ENCODE results near the gene IFI16. TPM values are rescaled to one million over a fixed set of nuclear protein-coding genes. Genes with fewer than 3 reads are reported as not detected.

Gene IFI16
- total and polyA plus RNA-seq, 4 donors = 36.6 to 174 (median 110) TPM

GRCh38 chr1:158983235-158983634, 26.5 kb upstream of the IFI16 start:
- WGBS, 2 donors = 72 to 82% methylated on average over 2 of the region's 2 CpGs
- Histone ChIP-seq H3K27ac (ENCODE audit: low read depth in 1 of 2, low read length in 2 of 2) (no peak overlapping the region), H3K4me1 (ENCODE audit: control insufficient read depth in 1 of 2, insufficient read depth in 2 of 2, low read length in 2 of 2) (no peaks in the 10 kb centered on the region), H3K36me3 (ENCODE audit: control insufficient read depth in 1 of 2, insufficient read depth in 2 of 2, low read length in 1 of 2) (peaks cover 0 to 2% of the 10 kb centered on the region in 2 donors), H3K27me3 (ENCODE audit: control insufficient read depth in 1 of 2, insufficient read depth in 2 of 2, low read length in 1 of 2) (no peaks in the 10 kb centered on the region), H3K9me3 (ENCODE audit: control insufficient read depth, low read length) (peaks cover 2% of the 10 kb centered on the region), H3K4me3 (ENCODE audit: low read length in 2 of 2) (no peak overlapping the region)
- DNase-seq (no peak), ATAC-seq (ENCODE audit: low FRiP score) (no peak)
- intact Hi-C loops (cut with DNase I) = no loop called here

- ATAC-seq (ENCODE audit: low FRiP score) (no peak), DNase-seq (no peak)
- Histone ChIP-seq H3K27me3 (ENCODE audit: control insufficient read depth in 1 of 2, insufficient read depth in 2 of 2, low read length in 1 of 2) (no peaks in the 10 kb centered on the region), H3K4me3 (ENCODE audit: low read length in 2 of 2) (no peak overlapping the region), H3K4me1 (ENCODE audit: control insufficient read depth in 1 of 2, insufficient read depth in 2 of 2, low read length in 2 of 2) (no peaks in the 10 kb centered on the region), H3K27ac (ENCODE audit: low read depth in 1 of 2, low read length in 2 of 2) (no peak overlapping the region), H3K36me3 (ENCODE audit: control insufficient read depth in 1 of 2, insufficient read depth in 2 of 2, low read length in 1 of 2) (peaks cover 0 to 2% of the 10 kb centered on the region in 2 donors), H3K9me3 (ENCODE audit: control insufficient read depth, low read length) (peaks cover 2% of the 10 kb centered on the region)
- intact Hi-C loops (cut with DNase I) = no loop called here
Observed at GRCh38 chr1:158984386-158984785, 25.3 kb upstream of the IFI16 start.

- 48 to 68% methylated on average over 1 of the region's 1 CpG for WGBS, 2 donors
- no peaks in the 10 kb centered on the region for H3K27me3 ChIP-seq (ENCODE audit: control insufficient read depth in 1 of 2, insufficient read depth in 2 of 2, low read length in 1 of 2)
Observed at GRCh38 chr1:158989424-158989823, 20.3 kb upstream of the IFI16 start.

GRCh38 chr1:158992787-158993312, 16.9 kb upstream of the IFI16 start:
- no peaks in the 10 kb centered on the region for H3K4me1 ChIP-seq (ENCODE audit: control insufficient read depth in 1 of 2, insufficient read depth in 2 of 2, low read length in 2 of 2)
- H3K9me3 ChIP-seq (ENCODE audit: control insufficient read depth, low read length) = no peaks in the 10 kb centered on the region
- DNase-seq (no peak), ATAC-seq (ENCODE audit: low FRiP score) (no peak)
- WGBS, 2 donors = 86 to 93% methylated on average over 4 of the region's 4 CpGs
- intact Hi-C loops (cut with DNase I) = loop anchor here in 1 of 2 donors (10.0 kb wide), 1 partner anchor 788 kb away; no protein-coding TSS in a partner anchor
- no peak overlapping the region for H3K27ac ChIP-seq (ENCODE audit: low read depth in 1 of 2, low read length in 2 of 2)
- no peaks in the 10 kb centered on the region for H3K27me3 ChIP-seq (ENCODE audit: control insufficient read depth in 1 of 2, insufficient read depth in 2 of 2, low read length in 1 of 2)
- H3K36me3 ChIP-seq (ENCODE audit: control insufficient read depth in 1 of 2, insufficient read depth in 2 of 2, low read length in 1 of 2) = no peaks in the 10 kb centered on the region
- no peak overlapping the region for H3K4me3 ChIP-seq (ENCODE audit: low read length in 2 of 2)

More at GRCh38 chr1:158989424-158989823, 20.3 kb upstream of the IFI16 start:
- intact Hi-C loops (cut with DNase I) = no loop called here
- Histone ChIP-seq H3K9me3 (ENCODE audit: control insufficient read depth, low read length) (peaks cover 2% of the 10 kb centered on the region), H3K36me3 (ENCODE audit: control insufficient read depth in 1 of 2, insufficient read depth in 2 of 2, low read length in 1 of 2) (peaks cover 0 to 2% of the 10 kb centered on the region in 2 donors), H3K27ac (ENCODE audit: low read depth in 1 of 2, low read length in 2 of 2) (no peak overlapping the region), H3K4me3 (ENCODE audit: low read length in 2 of 2) (no peak overlapping the region), H3K4me1 (ENCODE audit: control insufficient read depth in 1 of 2, insufficient read depth in 2 of 2, low read length in 2 of 2) (no peaks in the 10 kb centered on the region)
- ATAC-seq (ENCODE audit: low FRiP score) (no peak), DNase-seq (no peak)

GRCh38 chr1:158996998-158997397, 12.7 kb upstream of the IFI16 start:
- WGBS, 2 donors = 72 to 74% methylated on average over 5 of the region's 5 CpGs
- DNase-seq = no peak
- Histone ChIP-seq H3K27ac (ENCODE audit: low read depth in 1 of 2, low read length in 2 of 2) (no peak overlapping the region), H3K27me3 (ENCODE audit: control insufficient read depth in 1 of 2, insufficient read depth in 2 of 2, low read length in 1 of 2) (no peaks in the 10 kb centered on the region), H3K4me1 (ENCODE audit: control insufficient read depth in 1 of 2, insufficient read depth in 2 of 2, low read length in 2 of 2) (no peaks in the 10 kb centered on the region), H3K36me3 (ENCODE audit: control insufficient read depth in 1 of 2, insufficient read depth in 2 of 2, low read length in 1 of 2) (no peaks in the 10 kb centered on the region), H3K4me3 (ENCODE audit: low read length in 2 of 2) (no peak overlapping the region), H3K9me3 (ENCODE audit: control insufficient read depth, low read length) (no peaks in the 10 kb centered on the region)
- no peak for ATAC-seq (ENCODE audit: low FRiP score)
- intact Hi-C loops (cut with DNase I) = loop anchor here (5.0 to 10.0 kb wide), 2 partner anchors 792 to 795 kb away; no protein-coding TSS in a partner anchor

- no peaks in the 10 kb centered on the region for H3K36me3 ChIP-seq (ENCODE audit: control insufficient read depth in 1 of 2, insufficient read depth in 2 of 2, low read length in 1 of 2)
- ATAC-seq (ENCODE audit: low FRiP score) (peak; percentile 3), DNase-seq (no peak)
- peak overlapping the region; percentile 49 to 94 for H3K4me3 ChIP-seq (ENCODE audit: low read length in 2 of 2)
- no peaks in the 10 kb centered on the region for H3K9me3 ChIP-seq (ENCODE audit: control insufficient read depth, low read length)
- H3K27ac ChIP-seq (ENCODE audit: low read depth in 1 of 2, low read length in 2 of 2) = no peak overlapping the region
- no peaks in the 10 kb centered on the region for H3K27me3 ChIP-seq (ENCODE audit: control insufficient read depth in 1 of 2, insufficient read depth in 2 of 2, low read length in 1 of 2)
- intact Hi-C loops (cut with DNase I) = loop anchor here (5.0 to 10.0 kb wide), 2 partner anchors 793 to 796 kb away; no protein-coding TSS in a partner anchor
- 37 to 38% methylated on average over 6 of the region's 6 CpGs for WGBS, 2 donors
- H3K4me1 ChIP-seq (ENCODE audit: control insufficient read depth in 1 of 2, insufficient read depth in 2 of 2, low read length in 2 of 2) = no peaks in the 10 kb centered on the region
Observed at GRCh38 chr1:158998037-158998780, 11.5 kb upstream of the IFI16 start.

- DNase-seq (peak; percentile 79 to 82), ATAC-seq (ENCODE audit: low FRiP score) (peak; percentile 81)
- Histone ChIP-seq H3K4me3 (ENCODE audit: low read length in 2 of 2) (peak overlapping the region; percentile 49 to 94), H3K9me3 (ENCODE audit: control insufficient read depth, low read length) (no peaks in the 10 kb centered on the region), H3K36me3 (ENCODE audit: control insufficient read depth in 1 of 2, insufficient read depth in 2 of 2, low read length in 1 of 2) (no peaks in the 10 kb centered on the region), H3K27ac (ENCODE audit: low read depth in 1 of 2, low read length in 2 of 2) (no peak overlapping the region), H3K27me3 (ENCODE audit: control insufficient read depth in 1 of 2, insufficient read depth in 2 of 2, low read length in 1 of 2) (no peaks in the 10 kb centered on the region), H3K4me1 (ENCODE audit: control insufficient read depth in 1 of 2, insufficient read depth in 2 of 2, low read length in 2 of 2) (no peaks in the 10 kb centered on the region)
- 5 to 6% methylated on average over 13 of the region's 13 CpGs for WGBS, 2 donors
- intact Hi-C loops (cut with DNase I) = loop anchor here (5.0 to 10.0 kb wide), 2 partner anchors 794 to 796 kb away; no protein-coding TSS in a partner anchor
Observed at GRCh38 chr1:158998781-158999161, 10.9 kb upstream of the IFI16 start.

GRCh38 chr1:158999316-159000069, 10.2 kb upstream of the IFI16 start:
- 22 to 28% methylated on average over 11 of the region's 11 CpGs for WGBS, 2 donors
- H3K27me3 ChIP-seq (ENCODE audit: control insufficient read depth in 1 of 2, insufficient read depth in 2 of 2, low read length in 1 of 2) = no peaks in the 10 kb centered on the region
- H3K4me1 ChIP-seq (ENCODE audit: control insufficient read depth in 1 of 2, insufficient read depth in 2 of 2, low read length in 2 of 2) = no peaks in the 10 kb centered on the region
- intact Hi-C loops (cut with DNase I) = loop anchor here (5.0 to 10.0 kb wide), 2 partner anchors 795 to 797 kb away; no protein-coding TSS in a partner anchor
- H3K36me3 ChIP-seq (ENCODE audit: control insufficient read depth in 1 of 2, insufficient read depth in 2 of 2, low read length in 1 of 2) = no peaks in the 10 kb centered on the region
- ATAC-seq (ENCODE audit: low FRiP score) = peak; percentile 93
- peak; percentile 80 to 81 for DNase-seq
- H3K4me3 ChIP-seq (ENCODE audit: low read length in 2 of 2) = peak overlapping the region; percentile 64 to 76
- H3K9me3 ChIP-seq (ENCODE audit: control insufficient read depth, low read length) = no peaks in the 10 kb centered on the region
- H3K27ac ChIP-seq (ENCODE audit: low read depth in 1 of 2, low read length in 2 of 2) = peak overlapping the region; percentile 74 to 82

Data from aorta (tissue), 5 donors.